Right renal cortex interstitium (tissue), 3 donors: ENCODE measurements around the gene MSH4. TPM values are rescaled to one million over a fixed set of nuclear protein-coding genes. Genes with fewer than 3 reads are reported as not detected.
"Not testable (repeated sequence)": the region's sequence is repeated elsewhere in the genome, so short reads cannot be mapped to it uniquely, and the experiment has no call there.

Source experiments
- DNase-seq, 3 donors: peaks; one replicate each; pipeline ENCODE4 v3.0.0-alpha.2; 2013; ENCODE audit warnings: low read depth in 3 of 3, low spot score in 2 of 3
- polyA plus RNA-seq, 3 donors: library from polyadenylated mRNA; unstranded; fragments of 120-200 nt; gene quantifications; one replicate each; pipeline ENCODE4 v1.2.1, GENCODE V29; 2013; ENCODE audit not compliant: insufficient read length in 3 of 3

The MSH4 gene
- polyA plus RNA-seq, 3 donors = 0.22 to 0.43 (median 0.25) TPM

GRCh38 chr1:75795703-75796193 lies 934 bp upstream of the MSH4 start:
- no peak for DNase-seq

- DNase-seq = no peak
Observed at GRCh38 chr1:75797273-75797588, 549 bp downstream of the MSH4 start.

DNA sequence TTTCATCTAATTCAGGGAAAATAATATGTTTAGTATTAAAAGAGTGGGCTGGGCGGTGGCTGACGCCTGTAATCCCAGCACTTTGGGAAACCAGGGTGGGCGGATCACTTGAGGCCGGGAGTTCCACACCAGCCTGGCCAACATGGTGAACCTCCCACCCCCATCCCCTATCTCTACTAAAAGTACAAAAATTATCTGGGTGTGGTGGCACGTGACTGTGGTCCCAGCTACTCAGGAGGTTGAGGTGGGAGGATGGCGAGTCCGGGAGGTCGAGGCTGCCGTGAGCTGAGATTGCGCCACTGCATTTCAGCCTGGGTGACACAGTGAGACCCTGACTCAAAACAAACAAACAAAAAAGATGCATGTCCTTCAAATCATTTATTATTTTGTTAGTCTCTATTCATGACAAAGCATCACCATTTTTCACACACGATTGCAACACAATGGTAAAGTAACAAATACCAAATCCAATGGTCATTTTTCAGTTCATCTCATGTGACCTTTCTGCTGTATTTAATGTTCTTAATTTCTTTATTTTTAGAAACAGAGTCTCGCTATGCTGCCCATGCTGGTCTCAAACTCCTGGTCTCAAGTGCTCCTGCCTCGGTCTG lies 1.0 kb downstream of the MSH4 start:
- DNase-seq = no peak

DNA sequence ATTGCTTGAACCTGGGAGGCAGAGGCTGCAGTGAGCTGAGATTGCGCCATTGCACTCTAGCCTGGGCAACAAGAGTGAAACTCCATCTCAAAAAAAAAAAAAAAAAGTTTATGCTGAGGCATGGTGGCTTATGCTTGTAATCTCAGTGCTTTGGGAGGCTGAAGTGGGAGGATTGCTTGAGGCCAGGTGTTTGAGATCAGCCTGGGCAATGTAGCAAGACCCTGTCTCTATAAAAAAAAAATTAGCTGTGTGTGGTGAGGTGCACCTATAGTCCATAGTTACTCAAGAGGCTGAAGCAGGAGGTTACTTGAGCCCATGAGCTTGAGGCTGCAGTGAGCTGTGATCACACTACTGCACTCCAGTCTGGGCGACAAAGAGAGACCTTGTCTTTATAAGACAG lies 4.8 kb downstream of the MSH4 start:
- not testable (repeated sequence) for DNase-seq

- no peak for DNase-seq
Observed at GRCh38 chr1:75808921-75809320, 12.2 kb downstream of the MSH4 start.

DNA sequence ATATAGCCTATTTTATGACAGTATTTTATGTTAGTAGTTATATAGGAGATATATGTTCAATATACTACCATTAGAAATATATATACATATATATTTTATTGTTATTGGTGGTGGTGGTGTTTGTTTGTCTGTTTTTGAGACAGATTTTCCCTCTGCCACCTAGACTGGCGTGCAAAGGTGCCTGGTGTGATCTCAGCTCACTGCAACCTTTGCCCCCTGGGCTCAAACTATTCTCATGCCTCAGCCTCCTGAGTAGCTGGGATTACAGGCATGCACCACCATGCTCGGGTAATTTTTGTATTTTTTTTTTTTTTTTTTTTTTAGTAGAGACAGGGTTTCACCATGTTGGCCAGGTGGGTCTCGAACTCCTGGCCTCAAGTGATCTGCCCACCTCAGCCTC lies 13.4 kb downstream of the MSH4 start:
- not testable (repeated sequence) for DNase-seq

DNA sequence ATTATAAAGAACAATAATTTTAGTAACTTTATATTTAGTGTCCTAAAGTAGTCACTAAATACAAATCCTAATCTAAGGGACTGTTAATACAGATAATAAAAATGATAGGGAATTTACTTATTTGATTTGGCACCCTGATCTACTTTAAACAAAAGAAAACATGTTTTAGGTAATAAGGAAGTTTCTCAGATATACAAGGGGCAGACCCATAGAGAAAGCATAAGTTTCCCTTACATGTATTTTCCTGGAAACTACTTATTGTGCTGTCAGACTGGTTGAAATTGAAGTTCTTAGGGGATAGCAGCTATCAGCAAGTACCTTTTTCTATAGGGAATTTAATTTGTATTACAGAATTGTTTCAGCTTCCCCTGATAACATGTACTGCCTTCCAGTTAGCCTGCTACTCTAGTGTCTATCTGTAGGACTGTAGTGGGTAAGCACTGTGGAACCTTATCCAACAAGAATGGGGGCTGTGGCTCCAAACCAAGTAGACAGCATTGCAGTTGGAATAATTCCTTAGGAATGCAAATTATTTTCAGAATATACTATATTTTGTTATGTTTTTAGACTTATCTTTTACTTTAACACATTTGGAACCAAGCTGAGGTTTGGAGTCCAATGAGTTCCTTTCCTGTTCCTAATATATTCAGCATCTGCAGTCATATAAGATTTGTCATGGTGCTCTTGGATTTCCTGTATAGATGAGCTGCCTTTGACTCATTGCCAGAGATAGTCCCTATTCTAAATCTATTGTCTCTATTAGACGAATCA lies 14.7 kb downstream of the MSH4 start:
- DNase-seq = no peak

- no peak for DNase-seq
Observed at GRCh38 chr1:75812065-75812464, 15.4 kb downstream of the MSH4 start.

GRCh38 chr1:75823596-75823995 lies 26.9 kb downstream of the MSH4 start:
- DNase-seq = not testable (repeated sequence)

DNA sequence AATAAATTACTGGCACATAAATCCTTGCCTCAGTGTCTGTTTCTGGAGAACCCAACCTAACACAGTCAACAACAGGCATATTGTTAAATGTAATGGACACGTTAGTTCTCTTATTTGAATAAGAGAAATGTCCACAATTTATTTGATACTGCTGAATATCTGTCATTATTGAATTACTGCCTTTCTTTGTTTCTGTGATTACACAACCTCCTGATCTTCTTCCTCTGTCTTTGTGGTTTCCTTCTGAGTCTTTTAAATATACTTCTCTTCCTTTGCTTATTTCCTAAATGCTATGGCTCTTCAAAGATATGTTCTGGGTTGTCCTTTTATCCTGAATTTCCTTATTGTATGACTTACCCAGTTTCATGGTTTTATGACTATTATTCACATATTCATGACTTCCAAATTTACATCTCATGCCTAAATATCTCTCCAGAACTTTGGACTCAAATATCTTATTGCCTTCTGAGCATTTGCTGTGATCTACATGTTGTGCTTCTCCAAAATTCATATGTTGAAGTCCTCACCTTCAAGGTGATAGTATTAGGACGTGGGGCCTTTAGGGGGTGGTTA lies 39.9 kb downstream of the MSH4 start:
- DNase-seq = no peak

DNA sequence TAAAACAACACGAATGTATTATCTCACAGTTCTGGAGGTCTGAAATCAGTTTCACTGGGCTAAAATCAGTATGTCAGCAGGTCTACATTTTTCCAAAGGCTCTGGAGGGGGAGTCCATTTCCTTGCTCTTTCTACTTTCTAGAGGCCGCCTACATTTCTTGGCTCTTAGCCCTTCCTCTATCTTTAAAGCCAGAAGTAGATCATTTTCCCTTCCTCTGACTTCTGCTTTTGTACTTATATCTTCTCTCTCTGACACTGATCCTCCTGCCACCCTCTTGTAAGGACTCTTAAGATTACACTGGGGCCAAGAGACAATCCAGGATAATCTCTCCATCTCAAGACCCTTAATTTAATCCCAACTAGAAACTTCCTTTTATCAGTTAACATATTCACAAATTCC lies 41.4 kb downstream of the MSH4 start:
- no peak for DNase-seq

DNA sequence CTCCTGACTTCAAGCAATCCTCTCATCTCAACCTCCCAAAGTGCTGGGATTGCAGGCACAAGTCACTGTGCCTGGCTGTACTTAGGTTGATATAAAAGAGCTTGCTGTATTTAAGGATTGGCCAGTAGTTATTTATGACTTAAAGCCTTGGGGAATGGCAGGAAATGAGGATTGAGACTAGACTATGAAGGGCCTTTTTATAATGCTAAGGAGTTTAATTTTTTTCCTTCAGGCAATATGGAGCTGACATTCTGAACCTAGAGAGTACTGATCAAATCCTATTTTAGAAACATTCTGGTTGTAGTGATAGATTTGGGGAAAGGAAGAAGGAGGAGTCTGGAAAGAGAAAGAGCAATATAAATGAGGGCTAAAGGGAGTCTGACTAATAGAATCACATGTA lies 44.7 kb downstream of the MSH4 start:
- no peak for DNase-seq

DNA sequence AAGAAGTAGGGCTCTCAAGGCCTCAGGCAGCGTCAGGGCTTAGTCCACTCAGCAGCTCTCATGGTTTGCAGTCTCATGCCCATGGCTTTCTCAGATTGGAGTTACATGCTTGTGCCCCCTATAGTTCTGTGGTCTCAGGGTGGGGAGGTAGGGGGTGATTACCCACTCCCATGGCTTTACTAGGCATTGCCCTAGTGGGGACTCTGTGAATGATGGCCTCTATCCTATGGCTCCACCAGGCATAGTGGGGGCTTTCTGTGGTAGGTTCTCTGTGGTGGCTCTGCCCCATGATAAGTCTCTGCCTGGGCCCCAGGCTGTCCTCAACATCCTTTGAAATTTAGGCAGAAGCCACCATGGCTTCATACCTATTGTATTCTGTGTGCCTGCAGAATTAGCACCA lies 48.9 kb downstream of the MSH4 start:
- DNase-seq = no peak

DNA sequence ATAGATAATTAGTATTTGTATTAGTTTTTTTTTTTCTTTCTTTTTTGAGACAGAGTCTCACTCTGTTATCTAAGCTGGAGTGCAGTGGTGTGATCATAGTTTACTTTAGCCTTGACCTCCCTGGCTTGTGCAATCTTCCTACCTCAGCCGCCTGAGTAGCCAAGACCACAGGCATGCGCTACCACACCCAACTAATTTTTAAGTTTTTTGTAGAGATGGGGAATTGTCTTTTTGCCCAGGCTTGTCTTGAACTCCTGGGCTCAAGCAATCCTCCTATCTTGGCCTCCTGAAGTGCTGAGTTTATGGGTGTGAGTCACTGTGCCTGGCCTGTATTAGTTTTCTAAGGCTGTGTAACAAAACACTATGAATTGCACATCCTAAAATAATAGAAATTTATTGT lies 58.3 kb downstream of the MSH4 start:
- DNase-seq = no peak

- DNase-seq = no peak
Observed at GRCh38 chr1:75855734-75856133, 59.1 kb downstream of the MSH4 start.

DNA sequence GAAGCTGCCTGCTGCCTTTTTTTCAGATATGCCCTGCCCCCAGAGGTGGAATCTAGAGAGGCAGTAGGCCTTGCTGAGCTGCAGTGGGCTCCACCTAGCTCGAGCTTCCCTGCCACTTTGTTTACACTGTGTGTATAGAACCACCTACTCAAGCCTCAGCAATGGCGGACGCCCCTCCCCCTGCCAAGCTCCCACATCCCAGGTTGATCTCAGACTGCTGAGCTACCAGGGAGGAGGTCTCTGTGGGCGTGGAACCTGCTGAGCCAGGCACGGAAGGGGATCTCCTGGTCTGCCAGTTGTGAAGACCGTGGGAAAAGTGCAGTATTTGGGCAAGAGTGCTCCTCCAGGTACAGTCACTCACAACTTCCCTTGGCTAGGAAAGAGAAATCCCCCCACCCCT lies 65.1 kb downstream of the MSH4 start:
- DNase-seq = no peak

GRCh38 chr1:75870951-75871350 lies 74.3 kb downstream of the MSH4 start:
- DNase-seq = no peak

- DNase-seq = no peak
Observed at GRCh38 chr1:75879985-75880384, 83.3 kb downstream of the MSH4 start.

DNA sequence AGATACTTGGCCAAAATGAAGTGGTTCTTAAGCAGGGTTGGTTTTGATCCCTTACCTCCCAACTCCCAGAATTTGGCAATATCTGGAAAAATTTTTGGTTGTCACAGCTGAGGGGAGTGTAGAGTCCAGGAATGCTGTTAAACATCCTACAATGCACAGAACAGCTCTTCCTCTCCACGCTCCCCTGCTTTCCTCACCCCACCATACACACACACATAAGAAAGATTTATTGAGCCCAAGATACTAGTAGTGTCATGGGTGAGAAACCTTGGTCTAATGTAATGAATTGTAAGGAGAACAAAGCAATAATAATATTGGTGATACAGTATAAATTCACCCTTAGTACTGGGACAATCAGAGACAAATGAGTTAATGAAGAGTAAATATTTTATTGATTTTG lies 87.8 kb downstream of the MSH4 start:
- DNase-seq = no peak

GRCh38 chr1:75901371-75901770 lies 104.7 kb downstream of the MSH4 start:
- DNase-seq = no peak

GRCh38 chr1:75908717-75909152 lies 112.1 kb downstream of the MSH4 start:
- DNase-seq = peak; percentile 1 to 7 (median 3)

DNA sequence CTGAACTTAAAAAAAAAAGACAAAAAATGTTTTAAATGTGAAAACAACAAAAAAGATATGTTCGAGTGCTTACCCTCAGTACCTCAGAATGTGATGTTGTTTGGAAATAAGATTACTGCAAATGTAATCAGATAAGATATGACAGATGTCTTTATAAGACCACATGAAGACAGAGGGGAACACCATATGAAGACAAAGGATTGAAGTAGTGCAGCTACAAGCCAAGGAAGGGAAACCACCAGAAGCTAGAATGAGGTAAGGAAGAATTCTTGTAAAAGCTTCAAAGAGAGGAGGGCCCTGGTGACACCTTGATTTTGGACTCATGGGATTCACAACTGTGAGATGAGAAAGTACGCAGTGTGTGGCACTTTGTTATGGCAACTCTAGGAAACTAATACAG lies 120.2 kb downstream of the MSH4 start:
- DNase-seq = no peak
